ENCODE measurements around the gene UBP1. TPM values are rescaled to one million over a fixed set of nuclear protein-coding genes. Genes with fewer than 3 reads are reported as not detected.

UBP1 gene
- total and polyA plus RNA-seq, 9 of the 15 experiments (the other 6 are each of a cell fraction or from before 2014, with no cell fraction given) = 13.6 to 143 (median 79.6) TPM

- no peak for TF ChIP-seq CEBPZ (IDR thresholded peaks at IDR 0.05; ENCODE audit: borderline replicate concordance, low read depth, low read length)
- TF ChIP-seq MYNN (IDR thresholded peaks at IDR 0.05) = 0 out of 2 replicates have a peak, but pooled peaks have one; percentile 15
- TF ChIP-seq MYNN (CRISPR knock-in tag; IDR thresholded peaks at IDR 0.05) = no peak
- TF ChIP-seq, protein P1, sequence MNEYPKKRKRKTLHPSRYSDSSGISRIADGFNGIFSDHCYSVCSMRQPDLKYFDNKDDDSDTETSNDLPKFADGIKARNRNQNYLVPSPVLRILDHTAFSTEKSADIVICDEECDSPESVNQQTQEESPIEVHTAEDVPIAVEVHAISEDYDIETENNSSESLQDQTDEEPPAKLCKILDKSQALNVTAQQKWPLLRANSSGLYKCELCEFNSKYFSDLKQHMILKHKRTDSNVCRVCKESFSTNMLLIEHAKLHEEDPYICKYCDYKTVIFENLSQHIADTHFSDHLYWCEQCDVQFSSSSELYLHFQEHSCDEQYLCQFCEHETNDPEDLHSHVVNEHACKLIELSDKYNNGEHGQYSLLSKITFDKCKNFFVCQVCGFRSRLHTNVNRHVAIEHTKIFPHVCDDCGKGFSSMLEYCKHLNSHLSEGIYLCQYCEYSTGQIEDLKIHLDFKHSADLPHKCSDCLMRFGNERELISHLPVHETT (CRISPR knock-in tag; conservative IDR thresholded peaks at IDR 0.05 in 1 of 2, IDR thresholded peaks at IDR 0.05 in 1 of 2) = peak in 1 of 2 experiments; percentile 97; a peak in 1 of 4 replicates
- peak; percentile 81 for TF ChIP-seq CHD1 (IDR thresholded peaks at IDR 0.05; ENCODE audit: low read length)
- TF ChIP-seq, protein P2, sequence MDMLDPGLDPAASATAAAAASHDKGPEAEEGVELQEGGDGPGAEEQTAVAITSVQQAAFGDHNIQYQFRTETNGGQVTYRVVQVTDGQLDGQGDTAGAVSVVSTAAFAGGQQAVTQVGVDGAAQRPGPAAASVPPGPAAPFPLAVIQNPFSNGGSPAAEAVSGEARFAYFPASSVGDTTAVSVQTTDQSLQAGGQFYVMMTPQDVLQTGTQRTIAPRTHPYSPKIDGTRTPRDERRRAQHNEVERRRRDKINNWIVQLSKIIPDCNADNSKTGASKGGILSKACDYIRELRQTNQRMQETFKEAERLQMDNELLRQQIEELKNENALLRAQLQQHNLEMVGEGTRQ (CRISPR knock-in tag; IDR thresholded peaks at IDR 0.05) = no peak
- TF ChIP-seq RBM34 (IDR thresholded peaks at IDR 0.05; ENCODE audit: borderline replicate concordance, insufficient read depth, low read length) = no peak
- TF ChIP-seq ESRRA (IDR thresholded peaks at IDR 0.05; ENCODE audit: borderline replicate concordance, low read depth) = no peak
- TF ChIP-seq KDM1A (IDR thresholded peaks at IDR 0.05) = no peak
- TF ChIP-seq NFIC (IDR thresholded peaks at IDR 0.05) = 0 out of 2 replicates have a peak, but pooled peaks have one; percentile 8
- TF ChIP-seq, protein P3, sequence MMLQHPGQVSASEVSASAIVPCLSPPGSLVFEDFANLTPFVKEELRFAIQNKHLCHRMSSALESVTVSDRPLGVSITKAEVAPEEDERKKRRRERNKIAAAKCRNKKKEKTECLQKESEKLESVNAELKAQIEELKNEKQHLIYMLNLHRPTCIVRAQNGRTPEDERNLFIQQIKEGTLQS (IDR thresholded peaks at IDR 0.05) = no peak
- TF ChIP-seq, protein P3 (CRISPR knock-in tag; conservative IDR thresholded peaks at IDR 0.05) = 0 out of 2 replicates have a peak, but pooled peaks have one; percentile 36
- no peak for TF ChIP-seq NR2C1 (IDR thresholded peaks at IDR 0.05)
- TF ChIP-seq NR2C1 (tag; IDR thresholded peaks at IDR 0.05) = no peak
- peak; percentile 83; the same call in 1 of the 2 replicates for TF ChIP-seq ZNF830 (CRISPR knock-in tag; IDR thresholded peaks at IDR 0.05)
- peak; percentile 80 for TF ChIP-seq ZNF124 (CRISPR knock-in tag; IDR thresholded peaks at IDR 0.05)
- no peak for TF ChIP-seq HNRNPH1 (optimal IDR thresholded peaks at IDR 0.05; ENCODE audit: low read depth, low read length)
- peak; percentile 79 for TF ChIP-seq EP400 (IDR thresholded peaks at IDR 0.05)
- TF ChIP-seq XRCC5 (IDR thresholded peaks at IDR 0.05; ENCODE audit: low read depth, low read length) = no peak; the same call in 1 of the 2 replicates
- TF ChIP-seq ZNF431 (CRISPR knock-in tag; IDR thresholded peaks at IDR 0.05) = no peak
- TF ChIP-seq ETS2 (tag; IDR thresholded peaks at IDR 0.05; ENCODE audit: borderline replicate concordance, poor library complexity, severe bottlenecking) = no peak
Observed at GRCh38 chr3:33439546-33440327, 468 bp downstream of the UBP1 start (continued).
